Aorta (tissue), 5 donors: ENCODE data around the gene NXNL2. TPM values are rescaled to one million over a fixed set of nuclear protein-coding genes. Genes with fewer than 3 reads are reported as not detected.

Source experiments
- ATAC-seq: fragments of 200-7000 bp; cut with Tn5 transposase; one replicate; pipeline ENCODE4 v1.9.1; 2022; ENCODE audit warnings: moderate library complexity; ENCODE audit not compliant: low FRiP score
- DNase-seq, 2 donors: peaks; one replicate each; pipeline ENCODE4 v3.0.0-alpha.2; 2020
- H3K27ac ChIP-seq, 2 donors: one replicate each; pipeline ENCODE4 v1.5.1; 2013; ENCODE audit warnings: low read length in 2 of 2, mild to moderate bottlenecking in 2 of 2, moderate library complexity in 2 of 2, control low read depth in 1 of 2, inconsistent platforms in 1 of 2, low read depth in 1 of 2
- H3K27me3 ChIP-seq, 2 donors: one replicate each; pipeline ENCODE4 v1.6.1; 2013; ENCODE audit warnings: control low read depth in 1 of 2, low read length in 1 of 2, mild to moderate bottlenecking in 1 of 2, moderate library complexity in 1 of 2; ENCODE audit not compliant: insufficient read depth in 2 of 2, control insufficient read depth in 1 of 2
- H3K36me3 ChIP-seq, 2 donors: one replicate each; pipeline ENCODE4 v1.6.1; 2013; ENCODE audit warnings: control low read depth in 1 of 2, low read length in 1 of 2, mild to moderate bottlenecking in 1 of 2; ENCODE audit not compliant: insufficient read depth in 2 of 2, control insufficient read depth in 1 of 2
- H3K4me1 ChIP-seq, 2 donors: one replicate each; pipeline ENCODE4 v1.6.1; 2013; ENCODE audit warnings: low read length in 2 of 2, control low read depth in 1 of 2, mild to moderate bottlenecking in 1 of 2, moderate library complexity in 1 of 2; ENCODE audit not compliant: insufficient read depth in 2 of 2, control insufficient read depth in 1 of 2
- H3K4me3 ChIP-seq, 2 donors: one replicate each; pipeline ENCODE4 v1.5.1; 2013; ENCODE audit warnings: low read length in 2 of 2, control low read depth in 1 of 2, mild to moderate bottlenecking in 1 of 2
- H3K9me3 ChIP-seq: one replicate; pipeline ENCODE4 v1.6.1; 2013; ENCODE audit warnings: mild to moderate bottlenecking, low read length; ENCODE audit not compliant: control insufficient read depth
- WGBS, 2 donors: extraction: QIAGEN DNeasy Blood & Tissue Kit; methylation state at CpG; one replicate each; pipeline ENCODE4 v1.1.7; 2013; 5-methylcytosine and 5-hydroxymethylcytosine counted together
- intact Hi-C, 2 donors: fragments of 100-400 bp; cut with DNase I; formaldehyde crosslinking; loops; one replicate each; pipeline versions ENCODE4 v1.14.2 to v1.15.0; 2022
- polyA plus RNA-seq, 2 donors: library from polyadenylated mRNA; stranded (reverse); fragments of 200-250 nt; gene quantifications; one replicate each; pipeline ENCODE4 v1.2.3, GENCODE V29; 2013
- total RNA-seq, 2 donors: library from RNA; stranded (reverse); fragmentation: NEBNext Ultra II Directional; extraction: Animal tissue kit (Norgen Biotek cat#: 25700); gene quantifications; one replicate each; pipeline ENCODE4 v1.2.1, GENCODE V29; 2021
- donor health status: healthy with polysubstance abuse.
- donor health status: Bipolar disorder and iron deficiency.
- donor health status: DM: no; HTN: no; CAD: no.
- donor health status: DM: no; HTN: no; CAD: no.
- donor health status: DM: yes; HTN: yes; CAD: no.

NXNL2 gene
- total and polyA plus RNA-seq, 4 donors = 0.75 to 3.1 (median 1.5) TPM

DNA sequence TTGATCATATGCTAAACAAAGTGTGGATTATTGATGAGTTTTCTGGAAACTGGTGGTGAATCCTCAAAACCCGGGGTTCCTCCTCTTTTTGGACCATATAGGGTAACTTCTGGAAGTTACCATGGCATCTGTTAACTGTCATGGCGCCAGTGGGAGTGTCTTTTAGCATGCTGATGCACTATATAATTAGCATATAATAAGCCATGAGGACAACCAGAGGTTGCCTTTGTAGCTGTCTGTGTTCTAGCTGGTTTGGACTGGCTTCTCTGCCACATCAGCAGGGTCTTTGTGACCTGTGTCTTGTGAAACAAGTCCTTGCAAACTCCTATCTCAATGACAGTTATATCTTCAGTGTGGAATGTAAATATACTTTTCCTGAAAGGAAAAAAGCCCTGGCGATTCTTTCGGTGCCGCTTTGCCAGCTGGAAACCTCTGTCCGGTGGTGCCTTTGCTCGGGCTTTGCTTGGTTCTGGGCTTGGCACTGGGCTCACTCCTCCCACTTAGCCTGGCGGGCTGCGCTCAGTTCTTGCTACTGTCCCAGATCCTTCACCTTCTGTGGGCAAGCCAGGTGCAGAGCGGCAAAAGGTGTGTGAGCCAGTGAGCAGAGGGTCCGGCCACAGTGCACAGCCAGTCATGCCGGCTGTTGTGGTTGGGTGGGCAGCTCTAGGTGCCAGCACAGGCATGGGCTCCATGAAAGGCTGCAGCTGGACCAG lies 20.4 kb downstream of the NXNL2 start:
- intact Hi-C loops = no loop called here
- DNase-seq (peak in 1 of 2 donors; percentile 57), ATAC-seq (no peak)
- Histone ChIP-seq H3K36me3 (no peaks in the 10 kb centered on the region), H3K9me3 (no peaks in the 10 kb centered on the region), H3K4me3 (no peak overlapping the region), H3K27me3 (no peaks in the 10 kb centered on the region), H3K27ac (no peak overlapping the region), H3K4me1 (no peaks in the 10 kb centered on the region)
- WGBS, 2 donors = 81 to 85% methylated on average over 12 of the region's 12 CpGs

DNA sequence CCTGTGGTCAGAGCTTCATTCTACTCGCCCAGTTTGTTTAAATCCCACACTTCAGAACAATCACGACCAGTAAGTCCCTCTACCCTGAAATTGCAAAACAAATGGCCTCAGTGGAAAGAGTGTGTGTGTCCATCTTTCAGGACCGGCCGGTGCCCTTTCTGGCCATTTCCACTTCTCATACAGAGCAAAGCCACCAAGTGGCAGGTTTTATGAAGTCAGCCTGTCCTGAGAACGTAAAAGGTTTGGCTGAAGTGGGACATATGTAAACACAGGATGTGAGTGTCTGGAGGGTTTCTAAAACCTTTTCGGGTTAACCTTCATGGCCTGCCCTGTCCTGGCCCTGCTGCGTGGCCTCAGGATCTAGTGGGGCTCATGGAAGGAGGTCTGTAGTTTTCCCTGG lies 24.7 kb downstream of the NXNL2 start:
- 57 to 61% methylated on average over 7 of the region's 7 CpGs for WGBS, 2 donors
- intact Hi-C loops = loop anchor here in 1 of 2 donors (10.0 kb wide), 1 partner anchor 55 kb away; no protein-coding TSS in a partner anchor

DNA sequence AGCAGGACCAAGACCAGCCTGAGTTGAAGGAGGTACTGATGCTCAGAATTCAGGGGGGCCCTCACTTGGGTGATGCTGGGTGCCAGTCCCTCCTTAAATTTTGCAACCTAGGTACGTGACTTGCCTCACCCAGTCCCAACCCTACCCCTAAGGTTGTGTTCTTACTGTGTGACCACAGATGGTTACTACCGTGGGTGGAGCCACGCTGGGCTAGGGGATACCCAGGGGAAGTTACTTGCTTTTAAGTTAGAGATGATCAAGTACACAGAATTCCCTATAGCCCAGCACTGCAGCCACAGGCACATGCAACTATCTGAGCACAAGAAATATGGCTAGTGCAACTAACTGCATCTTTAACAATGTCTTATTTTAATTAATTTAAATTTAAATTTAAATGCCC lies 32.9 kb downstream of the NXNL2 start:
- DNase-seq = no peak
- Histone ChIP-seq H3K36me3 (no peaks in the 10 kb centered on the region), H3K4me1 (peaks cover 0 to 1% of the 10 kb centered on the region in 2 donors), H3K9me3 (no peaks in the 10 kb centered on the region), H3K4me3 (no peak overlapping the region), H3K27me3 (no peaks in the 10 kb centered on the region), H3K27ac (no peak overlapping the region)
- WGBS, 2 donors = 85 to 91% methylated on average over 3 of the region's 3 CpGs
- no peak for ATAC-seq
- intact Hi-C loops = loop anchor here in 1 of 2 donors (10.0 kb wide), 1 partner anchor 63 kb away; no protein-coding TSS in a partner anchor

More for the DNA sequence above, 24.7 kb downstream of the NXNL2 start:
- DNase-seq = peak in 1 of 2 donors; percentile 34
- Histone ChIP-seq H3K4me3 (no peak overlapping the region), H3K27me3 (no peaks in the 10 kb centered on the region), H3K27ac (no peak overlapping the region), H3K9me3 (no peaks in the 10 kb centered on the region), H3K4me1 (no peaks in the 10 kb centered on the region), H3K36me3 (no peaks in the 10 kb centered on the region)
- no peak for ATAC-seq

DNA sequence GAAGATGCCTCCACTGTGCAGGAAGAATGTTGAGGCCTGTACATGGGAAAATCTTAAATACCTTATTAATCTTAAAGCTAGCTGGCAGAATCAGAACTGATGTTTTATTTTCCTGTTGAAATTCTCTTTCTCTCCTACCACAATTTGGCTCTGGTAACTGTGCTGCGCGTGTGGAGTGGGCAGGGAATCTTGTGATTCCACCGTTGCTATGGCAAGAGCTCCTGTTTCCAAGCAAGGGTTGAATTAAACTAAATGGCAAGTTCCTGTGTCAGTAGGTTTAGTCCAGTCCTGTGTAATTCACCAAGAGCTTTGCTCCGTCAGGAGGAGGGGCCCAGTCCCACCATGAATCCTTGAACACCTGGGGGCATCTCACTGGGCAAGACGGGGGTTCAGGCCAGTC lies 36.4 kb downstream of the NXNL2 start:
- intact Hi-C loops = loop anchor here (10.0 kb wide), 3 partner anchors 107 to 467 kb away; no protein-coding TSS in a partner anchor
- 66 to 73% methylated on average over 5 of the region's 5 CpGs for WGBS, 2 donors
- H3K4me1 ChIP-seq = no peaks in the 10 kb centered on the region
- no peaks in the 10 kb centered on the region for H3K36me3 ChIP-seq
- H3K9me3 ChIP-seq = no peaks in the 10 kb centered on the region
- no peaks in the 10 kb centered on the region for H3K27me3 ChIP-seq
- no peak overlapping the region for H3K4me3 ChIP-seq
- DNase-seq = no peak
- no peak for ATAC-seq
- no peak overlapping the region for H3K27ac ChIP-seq

DNA sequence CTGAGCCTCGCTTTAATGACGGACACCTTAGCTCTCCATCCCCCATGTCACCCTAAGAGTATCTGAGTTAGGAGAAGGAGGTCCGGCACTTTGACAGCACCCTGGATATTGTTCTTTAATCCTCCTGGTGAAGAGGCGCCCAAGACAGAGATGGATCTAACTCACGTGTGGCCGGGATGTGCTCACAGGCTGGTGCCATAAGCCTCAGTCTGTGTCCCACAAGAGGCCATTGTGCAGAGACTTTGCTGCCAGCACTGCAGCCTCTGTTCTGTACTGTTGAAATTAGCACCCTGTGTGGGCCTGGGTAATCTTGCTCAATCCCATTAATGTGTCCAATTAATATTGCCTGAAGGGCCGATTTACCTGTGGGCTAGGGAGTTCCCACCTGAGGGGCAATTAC lies 37.7 kb downstream of the NXNL2 start:
- 95 to 96% methylated on average over 7 of the region's 7 CpGs for WGBS, 2 donors
- Histone ChIP-seq H3K36me3 (no peaks in the 10 kb centered on the region), H3K9me3 (no peaks in the 10 kb centered on the region), H3K27ac (no peak overlapping the region), H3K4me1 (no peaks in the 10 kb centered on the region), H3K27me3 (no peaks in the 10 kb centered on the region), H3K4me3 (no peak overlapping the region)
- DNase-seq (no peak), ATAC-seq (no peak)
- intact Hi-C loops = loop anchor here (10.0 kb wide), 3 partner anchors 108 to 468 kb away; no protein-coding TSS in a partner anchor

DNA sequence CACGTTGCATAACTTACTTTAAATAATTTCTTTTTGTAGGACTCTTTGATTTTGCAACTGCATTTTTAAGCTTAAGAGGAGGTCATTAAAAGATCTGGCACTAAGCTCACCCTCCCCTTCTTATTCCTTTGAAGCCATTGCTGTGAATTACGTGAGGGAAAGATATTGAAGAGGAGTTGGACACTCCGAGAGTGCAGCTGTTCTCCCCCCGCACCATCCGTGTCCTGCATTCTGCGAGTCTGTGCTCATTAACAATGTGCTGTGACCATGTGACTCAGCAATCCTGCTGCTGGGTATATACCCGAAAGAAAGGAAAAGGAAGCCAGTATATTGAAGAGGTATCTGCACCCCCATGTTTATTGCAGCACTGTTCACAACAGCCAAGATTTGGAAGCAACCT lies 40.0 kb downstream of the NXNL2 start:
- intact Hi-C loops = loop anchor here (5.0 to 10.0 kb wide), 5 partner anchors 110 to 470 kb away; partner anchors contain the start of gene SPIN1 (in 1 of the 2)
- H3K9me3 ChIP-seq = no peaks in the 10 kb centered on the region
- no peak overlapping the region for H3K27ac ChIP-seq
- no peak for DNase-seq
- no peak overlapping the region for H3K4me3 ChIP-seq
- no peaks in the 10 kb centered on the region for H3K27me3 ChIP-seq
- no peaks in the 10 kb centered on the region for H3K4me1 ChIP-seq
- WGBS, 2 donors = 47 to 54% methylated on average over 7 of the region's 7 CpGs
- no peak for ATAC-seq
- H3K36me3 ChIP-seq = no peaks in the 10 kb centered on the region

DNA sequence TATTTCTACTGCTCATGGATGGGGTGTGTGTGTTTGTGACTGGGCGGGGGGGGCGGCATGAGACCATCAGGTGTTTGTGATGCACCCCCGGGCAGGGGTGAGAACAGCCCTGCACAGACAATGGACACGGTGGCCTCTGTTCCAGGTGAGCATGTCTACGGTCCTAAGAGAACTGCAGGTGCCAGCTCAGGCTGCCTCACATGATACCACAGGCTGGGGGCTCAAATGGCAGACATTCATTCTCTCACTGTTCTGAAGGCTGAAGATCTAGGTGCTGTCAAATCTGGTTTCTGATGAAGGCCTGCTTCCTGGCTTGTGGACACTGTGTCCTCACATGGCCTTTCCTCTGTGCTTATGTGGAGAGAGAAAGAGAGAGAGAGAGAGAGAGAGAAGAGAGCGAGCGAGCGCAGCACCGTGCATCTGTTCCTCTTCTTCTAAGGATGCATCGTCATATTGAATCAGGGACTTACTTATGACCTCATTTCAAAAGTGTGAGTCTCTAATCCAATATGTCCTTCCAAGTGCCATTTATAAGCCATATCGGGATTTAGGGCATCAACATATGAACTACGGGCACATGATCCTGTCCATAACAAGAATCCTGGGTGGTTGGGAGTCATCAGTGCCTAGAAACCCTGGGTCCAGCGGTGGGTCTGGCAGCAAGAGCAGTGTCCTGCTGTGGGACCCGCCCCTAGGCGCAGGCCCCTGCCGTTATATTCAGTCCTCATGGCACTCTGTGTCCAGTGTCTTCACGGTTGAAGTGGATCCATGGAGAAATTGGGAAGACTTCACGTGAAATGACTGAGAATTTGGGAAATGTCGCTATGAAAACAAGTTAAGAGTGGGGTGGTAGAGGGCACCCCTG lies 42.5 kb downstream of the NXNL2 start:
- no peaks in the 10 kb centered on the region for H3K9me3 ChIP-seq
- H3K36me3 ChIP-seq = no peaks in the 10 kb centered on the region
- DNase-seq (no peak), ATAC-seq (no peak)
- no peak overlapping the region for H3K4me3 ChIP-seq
- WGBS, 2 donors = 93 to 95% methylated on average over 19 of the region's 19 CpGs
- H3K4me1 ChIP-seq = no peaks in the 10 kb centered on the region
- H3K27me3 ChIP-seq = no peaks in the 10 kb centered on the region
- intact Hi-C loops = loop anchor here (5.0 to 10.0 kb wide), 5 partner anchors 113 to 473 kb away; partner anchors contain the start of gene SPIN1 (in 1 of the 2)
- H3K27ac ChIP-seq = no peak overlapping the region

DNA sequence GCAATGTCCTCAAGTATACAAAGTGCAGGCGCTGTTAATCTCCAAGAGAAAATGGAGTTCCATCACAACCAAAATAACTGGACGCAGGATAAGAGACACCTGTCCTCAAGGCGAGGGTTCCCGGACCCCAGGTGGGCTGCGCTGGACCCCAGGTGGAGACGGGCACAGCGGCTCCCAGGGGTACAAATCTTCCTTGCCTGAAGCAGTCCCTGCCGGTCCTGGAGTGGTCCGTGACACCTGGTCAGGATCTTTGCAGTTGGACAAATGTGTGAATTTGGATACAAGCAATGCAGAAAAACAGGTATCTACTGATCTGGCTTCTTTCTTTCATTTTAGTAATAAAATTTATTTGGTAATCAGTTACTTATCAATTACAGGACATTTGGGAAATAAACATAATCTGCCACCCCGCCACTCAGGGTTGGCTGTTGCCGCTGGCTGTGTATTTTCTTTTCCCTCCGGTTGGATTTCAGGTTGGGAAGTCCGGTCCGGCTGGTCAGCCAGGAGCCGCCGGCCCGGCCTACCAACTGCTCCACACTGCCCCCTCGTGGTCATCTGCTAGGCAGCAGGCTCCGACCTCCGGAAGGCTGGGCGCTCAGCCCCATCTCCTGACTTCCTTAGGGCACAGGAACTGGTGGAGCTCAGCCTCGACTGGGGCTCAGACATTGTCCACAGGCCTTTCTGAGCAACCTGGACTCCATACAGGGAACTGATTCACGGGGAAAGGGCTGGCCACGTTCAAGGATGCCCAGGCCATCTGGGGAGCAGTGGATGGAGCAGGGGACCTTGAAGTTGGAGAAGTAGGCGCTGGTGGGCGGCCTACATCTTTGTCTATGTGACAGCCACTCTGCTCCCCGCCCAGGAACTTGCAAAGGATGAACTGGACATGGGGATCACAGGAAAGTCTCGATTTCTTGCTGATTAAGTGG lies 43.4 kb downstream of the NXNL2 start:
- Histone ChIP-seq H3K4me1 (no peaks in the 10 kb centered on the region), H3K36me3 (no peaks in the 10 kb centered on the region), H3K27ac (no peak overlapping the region), H3K9me3 (no peaks in the 10 kb centered on the region), H3K4me3 (no peak overlapping the region), H3K27me3 (no peaks in the 10 kb centered on the region)
- ATAC-seq (peak; percentile 93), DNase-seq (peak; percentile 88 to 96)
- WGBS, 2 donors = 43 to 44% methylated on average over 28 of the region's 28 CpGs
- intact Hi-C loops = loop anchor here (5.0 to 10.0 kb wide), 5 partner anchors 114 to 474 kb away; partner anchors contain the start of gene SPIN1 (in 1 of the 2)
